ENCODE results near the gene CACNA2D2.

The CACNA2D2 gene

GRCh38 chr3:50337175-50337861 is 166.1 kb downstream of the CACNA2D2 start (continued):
- TF ChIP-seq ZNF639 (tag by site-specific recombination; IDR thresholded peaks at IDR 0.05) (0 out of 2 replicates have a peak, but pooled peaks have one; percentile 7), ZNF354C (tag by site-specific recombination; IDR thresholded peaks at IDR 0.05; ENCODE audit: borderline replicate concordance, low read depth) (no peak), REPIN1 (tag by site-specific recombination; IDR thresholded peaks at IDR 0.05; ENCODE audit: low read depth) (no peak; the same call in 1 of the 2 replicates), ZNF350 (tag by site-specific recombination; IDR thresholded peaks at IDR 0.05) (no peak), ZNF621 (tag by site-specific recombination; IDR thresholded peaks at IDR 0.05) (no peak), ZNF596 (tag by site-specific recombination; IDR thresholded peaks at IDR 0.05) (no peak), RBAK (tag by site-specific recombination; IDR thresholded peaks at IDR 0.05) (no peak), TRIM28 (IDR thresholded peaks at IDR 0.05; ENCODE audit: borderline replicate concordance, low read length) (no peak), ZNF449 (tag by site-specific recombination; IDR thresholded peaks at IDR 0.05) (no peak), PRDM1 (tag by site-specific recombination; IDR thresholded peaks at IDR 0.05) (no peak), ZNF394 (tag by site-specific recombination; IDR thresholded peaks at IDR 0.05; ENCODE audit: borderline replicate concordance) (no peak), ZNF175 (tag by site-specific recombination; IDR thresholded peaks at IDR 0.05) (no peak), ZNF558 (tag by site-specific recombination; IDR thresholded peaks at IDR 0.05) (no peak), KLF9 (tag by site-specific recombination; IDR thresholded peaks at IDR 0.05; ENCODE audit: low read depth) (peak; percentile 82), FEZF1 (tag by site-specific recombination; IDR thresholded peaks at IDR 0.05) (no peak), ZNF16 (tag by site-specific recombination; IDR thresholded peaks at IDR 0.05; ENCODE audit: low read depth) (no peak), ZNF133 (tag by site-specific recombination; IDR thresholded peaks at IDR 0.05) (peak; percentile 31; the same call in 1 of the 2 replicates), ZNF211 (tag by site-specific recombination; IDR thresholded peaks at IDR 0.05; ENCODE audit: low read depth) (no peak), ZNF114 (tag by site-specific recombination; IDR thresholded peaks at IDR 0.05) (no peak), ZNF580 (tag by site-specific recombination; IDR thresholded peaks at IDR 0.05) (no peak), ZBTB44 (tag by site-specific recombination; IDR thresholded peaks at IDR 0.05) (no peak), ZNF610 (tag by site-specific recombination; IDR thresholded peaks at IDR 0.05; ENCODE audit: borderline replicate concordance) (no peak), ZNF391 (tag by site-specific recombination; IDR thresholded peaks at IDR 0.05; ENCODE audit: borderline replicate concordance, low read depth) (no peak), SP2 (tag by site-specific recombination; IDR thresholded peaks at IDR 0.05) (peak; percentile 92), ZBTB10 (tag by site-specific recombination; IDR thresholded peaks at IDR 0.05) (peak; percentile 77), ZBTB8A (tag by site-specific recombination; IDR thresholded peaks at IDR 0.05) (no peak), ZNF23 (tag by site-specific recombination; IDR thresholded peaks at IDR 0.05; ENCODE audit: borderline replicate concordance) (no peak), ZNF148 (tag by site-specific recombination; IDR thresholded peaks at IDR 0.05; ENCODE audit: borderline replicate concordance) (no peak)

Data from HEK293 (cell line).